ENCODE results near the gene SPEF2.

GRCh38 chr5:35644543-35644942, 26.9 kb downstream of the SPEF2 start:
- TF ChIP-seq CTCF (conservative IDR thresholded peaks at IDR 0.05), result no peak
- no peak for TF ChIP-seq ZFX (IDR thresholded peaks at IDR 0.05)

Data from C4-2B (cell line).